Transverse colon (tissue), 4 donors: ENCODE results near the gene GP1BB. TPM values are rescaled to one million over a fixed set of nuclear protein-coding genes. Genes with fewer than 3 reads are reported as not detected.

Experiments
- DNase-seq: peaks from one replicate; pipeline ENCODE4 v3.0.0-alpha.2; 2019
- H3K27ac ChIP-seq, 4 donors: fragments of 200-600 bp; sonication (generic); 2 replicates each; pipeline ENCODE4 v1.5.1; 2016 to 2018; ENCODE audit warnings: inconsistent platforms in 4 of 4
- H3K27me3 ChIP-seq: fragments of 200-600 bp; sonication (generic); 2 replicates; pipeline ENCODE4 v1.5.1; 2017; ENCODE audit warnings: inconsistent platforms
- H3K36me3 ChIP-seq, 4 donors: fragments of 200-600 bp; sonication (generic); 2 replicates each; pipeline ENCODE4 v1.5.1; 2017 to 2019; ENCODE audit warnings: inconsistent platforms in 4 of 4
- H3K4me1 ChIP-seq, 4 donors: fragments of 200-600 bp; sonication (generic); 2 replicates each; pipeline ENCODE4 v1.5.1; 2017 to 2020; ENCODE audit warnings: inconsistent platforms in 4 of 4
- H3K4me3 ChIP-seq, 4 donors: fragments of 200-600 bp; sonication (generic); 1 replicate in 1 of 4; 2 replicates in 3 of 4; pipeline versions ENCODE4 v1.5.1 to v1.6.1; 2017 to 2019; ENCODE audit warnings: inconsistent platforms in 4 of 4
- H3K9me3 ChIP-seq, 2 donors: fragments of 200-600 bp; sonication (generic); 2 replicates each; pipeline ENCODE4 v1.5.1; 2017 to 2019; ENCODE audit warnings: inconsistent platforms in 2 of 2
- EP300 ChIP-seq: sonication (generic); formaldehyde crosslinking; IDR thresholded peaks from one replicate; pipeline ENCODE4 v1.6.1; 2017; ENCODE audit warnings: antibody characterized with exemption, low read depth
- POLR2A ChIP-seq: fragments of 450-650 bp; IDR thresholded peaks from one replicate; pipeline ENCODE4 v1.6.1; 2016; ENCODE audit warnings: antibody characterized with exemption, mild to moderate bottlenecking, moderate library complexity
- POLR2AphosphoS5 ChIP-seq, 3 donors: sonication (generic); formaldehyde crosslinking; IDR thresholded peaks; one replicate each; pipeline ENCODE4 v1.6.1; 2016; ENCODE audit warnings: antibody characterized with exemption in 3 of 3
- WGBS, 2 donors: methylation state at CpG; one replicate each; pipeline ENCODE4 v1.1.5; 2018; ENCODE audit warnings: low coverage in 1 of 2; 5-methylcytosine and 5-hydroxymethylcytosine counted together
- in situ Hi-C, 4 donors: fragments of 200-750 bp; cut with MboI; loops; one replicate each; pipeline versions ENCODE4 v1.15.0 to v1.15.1; 2017; ENCODE audit warnings: low sequenced_read_pairs in 3 of 4, low pct_ligation_motif_present in 1 of 4, low pct_unique_long_range_greater_than_20kb in 1 of 4
- intact Hi-C: fragments of 100-400 bp; cut with DNase I; formaldehyde crosslinking; loops from one replicate; pipeline ENCODE4 v1.15.1; 2023; ENCODE audit warnings: low total_unique reads
- total RNA-seq, 4 donors: library from RNA; depleted of rRNA; stranded (reverse); fragments of >200 nt; gene quantifications; one replicate each; pipeline ENCODE4 v1.1.0, GENCODE V29; 2016
- TF ChIP-seq, protein P1 (sequence below), 5 experiments: fragments of 200-600 bp in 3 of 5; fragments of 450-650 bp in 2 of 5; sonication (generic) in 3 of 5; IDR thresholded peaks; 1 replicate in 2 of 5; 2 replicates in 3 of 5; pipeline ENCODE4 v1.5.1; 2016 to 2017; ENCODE audit warnings: antibody characterized with exemption in 5 of 5, inconsistent platforms in 3 of 5, mild to moderate bottlenecking in 2 of 5, moderate library complexity in 1 of 5

Gene GP1BB
- total RNA-seq, 4 donors from 2014 or later: 0.41 to 10.3 (median 1.8) TPM

DNA sequence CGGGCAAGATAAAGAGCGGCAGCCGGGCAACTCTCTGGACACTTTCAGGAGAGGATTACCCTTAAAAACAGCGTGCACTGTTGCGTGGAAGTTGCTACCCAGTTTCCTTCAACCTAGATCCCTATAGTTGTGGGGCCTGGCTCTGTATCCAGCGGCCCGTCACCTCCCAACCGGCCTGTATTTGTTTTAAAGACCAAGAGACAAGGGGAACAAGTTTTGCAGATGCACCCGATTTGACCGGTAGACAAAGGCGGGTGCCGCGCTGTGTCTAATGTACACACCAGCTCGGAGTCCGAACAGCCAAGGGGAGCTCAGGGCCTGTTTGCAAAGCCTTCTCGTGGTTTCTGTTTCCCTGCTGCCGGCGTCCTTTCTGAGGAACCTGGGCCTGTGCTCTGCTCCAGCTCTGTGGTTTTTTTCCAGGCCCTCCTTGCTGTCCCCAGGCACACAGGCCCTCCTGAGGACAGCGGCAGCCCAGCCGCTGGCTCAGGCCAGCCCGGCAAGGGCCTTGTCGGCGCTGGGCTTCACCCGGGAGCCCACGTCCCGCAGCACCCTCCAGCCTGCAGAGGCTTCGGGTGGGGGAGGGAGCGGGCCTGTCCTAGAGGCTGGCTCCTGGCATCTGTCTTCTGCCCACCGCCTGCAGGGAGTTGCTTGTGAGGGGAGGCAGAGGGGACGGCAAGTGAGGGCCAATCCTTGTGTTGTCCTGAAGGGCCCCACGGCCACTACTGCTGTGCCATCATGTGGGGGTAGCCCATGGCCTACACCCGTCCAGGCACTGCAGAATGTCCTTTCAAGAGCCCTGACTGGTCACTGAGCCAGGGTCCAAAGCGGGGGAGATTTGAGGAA lies 38.6 kb downstream of the GP1BB start:
- Histone ChIP-seq H3K4me1 (peaks cover 3 to 35% (median 20%) of the 10 kb centered on the region in 4 donors), H3K4me3 (no peak overlapping the region), H3K9me3 (no peaks in the 10 kb centered on the region), H3K36me3 (no peaks in the 10 kb centered on the region), H3K27me3 (peaks cover 93% of the 10 kb centered on the region), H3K27ac (no peak overlapping the region)
- TF ChIP-seq POLR2A: no peak
- no peak for TF ChIP-seq POLR2AphosphoS5 (IDR thresholded peaks at IDR 0.05)
- TF ChIP-seq, protein P1, sequence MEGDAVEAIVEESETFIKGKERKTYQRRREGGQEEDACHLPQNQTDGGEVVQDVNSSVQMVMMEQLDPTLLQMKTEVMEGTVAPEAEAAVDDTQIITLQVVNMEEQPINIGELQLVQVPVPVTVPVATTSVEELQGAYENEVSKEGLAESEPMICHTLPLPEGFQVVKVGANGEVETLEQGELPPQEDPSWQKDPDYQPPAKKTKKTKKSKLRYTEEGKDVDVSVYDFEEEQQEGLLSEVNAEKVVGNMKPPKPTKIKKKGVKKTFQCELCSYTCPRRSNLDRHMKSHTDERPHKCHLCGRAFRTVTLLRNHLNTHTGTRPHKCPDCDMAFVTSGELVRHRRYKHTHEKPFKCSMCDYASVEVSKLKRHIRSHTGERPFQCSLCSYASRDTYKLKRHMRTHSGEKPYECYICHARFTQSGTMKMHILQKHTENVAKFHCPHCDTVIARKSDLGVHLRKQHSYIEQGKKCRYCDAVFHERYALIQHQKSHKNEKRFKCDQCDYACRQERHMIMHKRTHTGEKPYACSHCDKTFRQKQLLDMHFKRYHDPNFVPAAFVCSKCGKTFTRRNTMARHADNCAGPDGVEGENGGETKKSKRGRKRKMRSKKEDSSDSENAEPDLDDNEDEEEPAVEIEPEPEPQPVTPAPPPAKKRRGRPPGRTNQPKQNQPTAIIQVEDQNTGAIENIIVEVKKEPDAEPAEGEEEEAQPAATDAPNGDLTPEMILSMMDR (IDR thresholded peaks at IDR 0.05): no peak
- no peak for TF ChIP-seq EP300
- DNase-seq: no peak
- in situ Hi-C loops: no loop called here
- intact Hi-C loops: no loop called here
- 40 to 72% methylated on average over 1 to 30 of the region's 33 CpGs for WGBS, 2 donors

DNA sequence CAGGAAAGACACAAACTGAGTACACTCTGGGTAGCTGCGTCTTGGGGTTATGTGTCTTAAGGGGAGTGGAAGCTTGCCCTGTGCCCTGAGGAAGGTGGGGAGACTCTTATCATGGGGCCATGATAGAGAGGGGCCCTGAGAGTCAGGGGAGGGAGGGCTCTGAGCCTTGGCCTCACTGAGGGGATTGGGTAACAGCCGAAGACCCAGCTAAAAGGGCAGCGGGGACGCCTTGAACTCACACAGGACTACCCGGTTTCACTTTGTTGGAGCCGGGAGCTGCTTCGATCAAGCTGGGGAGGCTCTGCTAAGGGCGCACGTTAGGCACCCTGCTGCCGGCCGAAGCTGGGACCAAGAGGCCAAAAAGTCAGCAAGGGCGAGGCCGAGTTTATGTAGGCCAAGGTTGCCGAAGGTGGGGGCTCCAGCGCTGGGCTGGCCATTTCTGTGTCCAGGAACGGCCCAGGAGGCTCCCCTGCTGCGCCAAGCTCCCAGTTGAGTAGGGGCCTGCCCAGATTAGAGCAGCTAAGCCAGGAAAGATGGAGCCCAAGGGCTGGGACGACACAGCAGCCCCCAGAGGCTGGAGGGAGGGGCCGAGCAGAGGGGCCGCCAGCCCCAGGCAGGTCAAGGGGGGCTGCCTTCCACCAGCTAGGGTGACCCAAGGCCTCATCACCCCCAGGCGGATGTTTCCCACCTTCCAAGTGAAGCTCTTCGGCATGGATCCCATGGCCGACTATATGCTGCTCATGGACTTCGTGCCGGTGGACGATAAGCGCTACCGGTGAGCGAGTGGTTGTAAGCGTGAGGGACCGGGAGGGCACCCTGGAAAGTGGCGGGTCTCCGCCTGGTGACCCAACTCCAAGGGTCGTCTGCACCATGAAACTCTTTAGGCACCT lies 39.5 kb downstream of the GP1BB start:
- Histone ChIP-seq H3K36me3 (no peaks in the 10 kb centered on the region), H3K4me1 (peaks cover 0 to 38% (median 21%) of the 10 kb centered on the region in 4 donors), H3K4me3 (no peak overlapping the region), H3K27me3 (peaks cover 93% of the 10 kb centered on the region), H3K27ac (no peak overlapping the region), H3K9me3 (no peaks in the 10 kb centered on the region)
- TF ChIP-seq POLR2AphosphoS5 (IDR thresholded peaks at IDR 0.05) (no peak), POLR2A (no peak), EP300 (no peak)
- TF ChIP-seq, protein P1 (IDR thresholded peaks at IDR 0.05): no peak
- in situ Hi-C loops (no loop called here), intact Hi-C loops (no loop called here)
- no peak for DNase-seq
- WGBS, 2 donors: 65 to 84% methylated on average over 7 to 34 of the region's 34 CpGs

DNA sequence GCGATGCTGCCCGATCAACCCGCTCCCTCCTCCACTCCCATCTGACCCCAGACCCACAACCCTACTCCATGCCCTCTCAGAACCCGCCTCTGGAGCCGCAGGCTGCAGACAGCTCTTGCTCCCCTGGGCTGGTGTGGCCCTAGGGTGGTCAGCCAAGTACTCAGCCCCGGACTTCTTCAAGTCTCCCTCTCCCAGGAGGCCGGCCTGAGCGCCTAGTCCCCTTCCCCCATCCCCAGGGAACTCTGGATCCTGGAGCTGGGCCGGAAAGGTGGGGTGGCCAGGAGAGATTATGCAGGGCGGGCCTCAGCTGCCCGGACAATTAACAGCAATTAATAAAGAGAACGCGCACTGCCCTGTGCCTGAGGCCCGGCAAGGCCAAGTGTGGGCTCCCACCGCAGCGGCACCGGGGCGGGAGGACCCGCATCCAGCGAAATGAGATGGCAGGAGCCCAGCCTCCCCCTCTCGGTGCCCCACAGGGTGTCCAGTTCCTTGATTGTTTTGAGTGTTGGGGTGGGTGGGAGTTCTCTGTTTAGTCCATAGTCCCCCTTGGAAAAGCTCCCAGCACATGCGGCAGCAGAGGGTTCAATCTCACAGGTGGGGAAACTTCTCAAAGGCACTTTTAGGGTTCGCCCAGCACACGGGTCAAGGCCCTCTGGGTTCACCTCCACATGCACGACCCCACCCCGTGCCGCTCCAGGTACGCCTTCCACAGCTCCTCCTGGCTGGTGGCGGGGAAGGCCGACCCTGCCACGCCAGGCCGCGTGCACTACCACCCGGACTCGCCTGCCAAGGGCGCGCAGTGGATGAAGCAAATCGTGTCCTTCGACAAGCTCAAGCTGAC lies 40.3 kb downstream of the GP1BB start:
- H3K27ac ChIP-seq: no peak overlapping the region
- no peak overlapping the region for H3K4me3 ChIP-seq
- TF ChIP-seq POLR2AphosphoS5 (IDR thresholded peaks at IDR 0.05) (no peak), EP300 (no peak), POLR2A (no peak)
- TF ChIP-seq, protein P1 (IDR thresholded peaks at IDR 0.05): no peak
- no peaks in the 10 kb centered on the region for H3K9me3 ChIP-seq
- 82% methylated on average over 38 of the region's 39 CpGs; no CpG with 5 or more reads in 1 of the 2 donors for WGBS, 2 donors
- no peak for DNase-seq
- H3K4me1 ChIP-seq: peaks cover 0 to 38% (median 21%) of the 10 kb centered on the region in 4 donors
- in situ Hi-C loops (no loop called here), intact Hi-C loops (no loop called here)
- H3K36me3 ChIP-seq: no peaks in the 10 kb centered on the region
- peaks cover 93% of the 10 kb centered on the region for H3K27me3 ChIP-seq
